ENCODE results near the gene USP32.

USP32 gene

DNA sequence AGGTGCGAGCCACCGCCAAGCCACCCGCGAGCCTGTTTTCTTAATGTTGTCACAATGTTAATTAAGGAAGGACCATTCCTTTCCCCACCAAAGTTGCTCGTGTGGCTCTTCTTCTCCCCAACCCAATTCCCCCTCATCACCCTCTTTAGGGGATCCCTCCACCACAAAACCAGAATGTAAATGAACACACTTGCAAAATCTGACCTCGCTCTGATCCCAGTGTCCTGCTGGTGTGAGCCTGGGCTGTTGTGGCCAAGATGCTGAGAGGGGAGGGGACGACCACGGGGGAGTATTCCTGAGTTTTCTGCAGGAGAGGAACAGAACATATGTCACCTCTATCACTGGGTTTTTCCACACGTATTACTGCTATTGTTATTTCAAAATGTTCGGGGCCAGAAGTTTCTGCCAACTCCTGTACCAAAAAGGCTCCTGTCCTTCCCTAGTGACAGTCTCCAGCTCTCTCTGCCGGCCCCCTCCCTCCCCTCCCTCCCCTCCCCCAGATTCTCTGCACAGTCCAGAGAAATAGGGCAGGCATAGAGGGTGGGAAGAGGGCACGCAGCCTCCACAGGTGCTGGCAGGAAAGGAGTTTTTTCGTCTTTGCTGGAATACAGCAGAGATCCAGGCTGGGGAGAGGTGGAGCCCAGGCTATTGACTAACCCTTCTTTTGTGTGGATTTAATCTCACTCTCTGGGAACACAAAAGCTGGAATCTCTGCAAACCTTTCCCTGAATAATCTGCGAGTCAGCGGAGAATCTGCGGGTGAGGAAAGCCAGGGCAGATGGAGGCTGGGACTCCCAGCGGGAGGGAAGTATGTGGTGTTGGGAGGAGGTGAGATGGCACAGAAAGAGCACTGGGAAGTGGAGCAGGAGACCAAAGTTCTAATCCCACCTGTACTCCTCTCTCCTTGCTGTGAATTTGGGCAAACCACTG is 246.7 kb downstream of the USP32 start:
- TF ChIP-seq, protein P1, sequence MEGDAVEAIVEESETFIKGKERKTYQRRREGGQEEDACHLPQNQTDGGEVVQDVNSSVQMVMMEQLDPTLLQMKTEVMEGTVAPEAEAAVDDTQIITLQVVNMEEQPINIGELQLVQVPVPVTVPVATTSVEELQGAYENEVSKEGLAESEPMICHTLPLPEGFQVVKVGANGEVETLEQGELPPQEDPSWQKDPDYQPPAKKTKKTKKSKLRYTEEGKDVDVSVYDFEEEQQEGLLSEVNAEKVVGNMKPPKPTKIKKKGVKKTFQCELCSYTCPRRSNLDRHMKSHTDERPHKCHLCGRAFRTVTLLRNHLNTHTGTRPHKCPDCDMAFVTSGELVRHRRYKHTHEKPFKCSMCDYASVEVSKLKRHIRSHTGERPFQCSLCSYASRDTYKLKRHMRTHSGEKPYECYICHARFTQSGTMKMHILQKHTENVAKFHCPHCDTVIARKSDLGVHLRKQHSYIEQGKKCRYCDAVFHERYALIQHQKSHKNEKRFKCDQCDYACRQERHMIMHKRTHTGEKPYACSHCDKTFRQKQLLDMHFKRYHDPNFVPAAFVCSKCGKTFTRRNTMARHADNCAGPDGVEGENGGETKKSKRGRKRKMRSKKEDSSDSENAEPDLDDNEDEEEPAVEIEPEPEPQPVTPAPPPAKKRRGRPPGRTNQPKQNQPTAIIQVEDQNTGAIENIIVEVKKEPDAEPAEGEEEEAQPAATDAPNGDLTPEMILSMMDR (IDR thresholded peaks at IDR 0.05; ENCODE audit: insufficient read depth, low read depth, low read length, missing control alignments): no peak
- no peak overlapping the region for H3K4me3 ChIP-seq (ENCODE audit: low read length)
- no peak for DNase-seq (ENCODE audit: low read depth)

DNA sequence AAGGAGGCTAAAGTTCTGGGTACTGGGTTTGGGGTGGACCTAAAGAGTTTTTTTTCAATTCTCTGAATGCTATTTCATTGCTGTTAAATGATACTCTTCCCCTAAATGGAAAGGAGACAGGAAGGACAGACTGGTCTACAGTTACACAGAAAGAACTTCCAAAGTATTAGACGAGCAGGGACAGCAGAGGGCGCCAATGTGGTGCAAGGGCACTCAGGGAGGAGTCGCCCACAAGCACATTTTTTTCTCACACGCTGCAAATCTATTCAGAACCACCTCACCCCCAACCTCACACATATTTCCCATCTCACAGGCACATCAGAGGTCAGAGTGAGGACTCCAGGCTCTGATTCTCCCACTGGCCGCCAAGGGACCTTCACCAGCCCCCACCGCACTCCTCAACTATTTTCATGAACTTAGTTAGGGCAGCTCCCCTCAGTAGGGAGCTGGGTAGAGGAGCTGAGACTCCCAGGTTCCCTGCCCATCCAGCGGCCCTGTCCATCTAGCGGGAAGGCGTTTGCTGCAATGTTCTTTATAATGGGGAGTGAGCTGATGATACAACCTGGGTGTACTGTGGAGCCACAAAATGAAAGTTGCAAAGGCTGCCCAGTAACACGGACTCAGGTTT is 248.9 kb downstream of the USP32 start:
- no peak overlapping the region for H3K4me3 ChIP-seq (ENCODE audit: low read length)
- DNase-seq (ENCODE audit: low read depth): peak; percentile 86
- TF ChIP-seq, protein P1 (IDR thresholded peaks at IDR 0.05; ENCODE audit: insufficient read depth, low read depth, low read length, missing control alignments): peak; percentile 80

DNA sequence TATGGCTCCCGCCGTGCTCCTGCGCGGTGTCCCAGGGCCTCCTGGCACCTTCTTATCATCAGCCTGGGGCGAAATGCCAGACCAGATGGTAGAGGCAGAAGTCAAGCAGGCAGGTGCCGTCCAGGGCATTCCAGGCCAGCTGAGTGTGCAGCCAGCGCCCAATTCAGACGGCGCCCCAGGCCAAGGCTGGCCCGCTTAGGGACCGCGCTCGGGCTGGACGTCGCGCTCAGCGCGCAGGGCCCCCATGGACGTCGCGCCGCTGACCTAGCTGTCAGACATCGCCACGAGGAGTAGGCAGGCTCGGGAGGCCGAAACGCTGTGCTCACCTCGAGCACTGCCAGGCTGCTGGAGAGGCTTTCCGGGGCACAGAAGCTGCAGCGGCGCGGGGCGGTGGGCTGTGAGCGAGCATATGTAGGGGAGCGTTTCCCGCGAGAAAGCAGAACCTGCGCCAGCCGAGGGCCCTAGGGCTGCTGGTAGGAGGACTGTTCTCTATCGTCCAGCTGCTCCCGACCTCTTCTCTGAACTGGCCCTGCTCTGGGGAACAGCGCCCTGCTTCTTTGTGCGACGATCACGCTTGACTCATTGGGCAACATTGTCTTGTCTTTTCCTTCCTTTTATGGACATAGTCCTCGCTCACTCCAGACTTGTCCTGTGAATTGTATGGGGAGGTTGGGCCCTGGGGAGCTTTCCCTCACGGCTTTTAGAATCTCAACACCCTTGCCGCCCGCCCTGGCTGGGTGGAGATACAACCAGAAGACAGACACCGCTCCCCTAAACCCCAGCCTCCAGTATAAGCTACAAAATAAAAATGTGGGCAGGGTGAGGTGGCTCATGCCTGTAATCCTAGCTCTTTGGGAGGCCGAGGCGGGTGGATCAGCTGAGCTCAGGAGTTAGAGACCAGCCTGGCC is 250.6 kb downstream of the USP32 start:
- TF ChIP-seq, protein P1 (IDR thresholded peaks at IDR 0.05; ENCODE audit: insufficient read depth, low read depth, low read length, missing control alignments): no peak
- DNase-seq (ENCODE audit: low read depth): peak; percentile 46
- H3K4me3 ChIP-seq (ENCODE audit: low read length): no peak overlapping the region

DNA sequence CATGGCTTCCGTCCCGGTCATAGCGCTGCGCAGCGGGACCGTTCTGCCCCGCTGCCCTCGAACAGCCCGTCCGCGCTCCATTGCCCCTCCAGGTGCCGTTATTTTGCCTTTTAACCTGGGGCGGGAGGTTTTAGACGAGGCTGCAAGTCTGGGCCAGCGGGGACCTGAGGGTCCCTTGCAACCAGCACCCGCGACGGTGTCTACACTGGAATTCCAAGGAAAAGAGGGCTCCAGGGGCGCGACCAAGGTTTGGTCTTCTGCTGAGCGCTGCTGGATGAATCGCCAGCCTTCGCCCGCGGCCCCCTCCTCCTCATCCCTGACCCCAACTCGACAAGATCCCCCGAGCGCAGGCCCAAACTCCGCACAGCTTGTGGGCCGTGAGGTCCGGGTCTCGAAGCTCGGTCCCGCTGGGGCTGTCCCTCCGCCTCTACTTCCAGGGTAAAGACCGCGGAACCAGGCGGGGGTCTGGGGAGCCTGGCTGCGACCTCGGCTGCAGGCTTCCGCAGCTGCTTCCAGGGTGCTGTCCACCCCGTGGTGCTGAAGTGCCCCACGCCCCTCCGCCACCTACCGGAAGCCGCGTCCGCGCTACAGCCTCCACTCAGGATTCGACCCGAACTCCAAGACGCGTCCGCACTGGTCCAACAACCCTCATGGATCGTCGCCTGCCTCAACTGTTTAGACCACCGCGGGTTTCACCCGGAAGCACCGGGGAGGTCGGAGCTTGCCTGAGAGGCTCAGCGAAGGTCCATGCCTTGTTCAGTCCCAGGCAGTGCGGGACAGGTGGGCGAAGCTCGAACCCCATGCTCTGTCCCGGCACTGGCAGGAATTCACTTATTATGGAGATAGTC is 252.3 kb downstream of the USP32 start:
- H3K4me3 ChIP-seq (ENCODE audit: low read length): no peak overlapping the region
- DNase-seq (ENCODE audit: low read depth): peak; percentile 77
- TF ChIP-seq, protein P1 (IDR thresholded peaks at IDR 0.05; ENCODE audit: insufficient read depth, low read depth, low read length, missing control alignments): peak; percentile 76

DNA sequence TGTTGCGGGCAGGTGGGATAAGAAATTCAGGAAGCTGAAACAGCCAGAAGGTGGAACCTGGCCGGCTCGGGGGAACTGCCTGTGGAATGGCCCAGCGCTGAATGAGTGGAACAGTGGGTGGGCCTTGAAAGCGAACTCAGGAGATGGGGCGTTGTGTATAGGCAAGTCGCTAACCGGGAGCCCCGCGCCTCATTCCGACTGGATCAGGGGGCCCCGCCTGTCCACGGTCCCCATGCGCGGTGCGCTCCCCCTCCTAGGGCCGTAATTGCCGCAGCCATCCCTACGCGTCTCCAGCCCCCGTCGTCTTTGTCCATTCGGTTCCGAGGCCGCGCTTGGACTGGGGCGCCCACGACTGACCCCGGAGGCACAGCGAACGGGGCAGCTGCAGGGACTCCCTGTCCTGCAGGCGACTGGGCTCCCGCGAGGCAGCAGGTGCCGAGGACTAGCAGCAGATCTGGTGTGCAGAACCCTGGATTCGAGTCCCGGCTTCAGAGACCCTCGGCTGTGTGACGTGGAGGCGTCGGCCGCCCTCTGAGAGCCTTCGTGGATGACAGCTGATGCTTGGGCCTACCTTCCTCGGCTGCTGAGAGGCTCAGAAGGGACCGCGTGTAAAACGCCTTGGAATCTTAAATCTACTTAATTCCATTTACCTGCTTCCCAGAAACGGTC is 253.0 kb downstream of the USP32 start:
- TF ChIP-seq, protein P1 (IDR thresholded peaks at IDR 0.05; ENCODE audit: insufficient read depth, low read depth, low read length, missing control alignments): no peak
- no peak for DNase-seq (ENCODE audit: low read depth)
- no peak overlapping the region for H3K4me3 ChIP-seq (ENCODE audit: low read length)
